H1 (cell line): Measurements from ENCODE around the gene POLR1B. TPM values are rescaled to one million over a fixed set of nuclear protein-coding genes. Genes with fewer than 3 reads are reported as not detected.
"Not testable (repeated sequence)": the region's sequence is repeated elsewhere in the genome, so short reads cannot be mapped to it uniquely, and the experiment has no call there.

Source experiments
- CTCF ChIA-PET: fragments of 300-600 bp; sonication (Branson Sonifier 250); formaldehyde crosslinking; loops from one replicate; lab custom pipeline; 2021; ENCODE audit not compliant: partially characterized antibody; lab: Charles Lee
- POLR2A ChIA-PET: fragments of 300-600 bp; sonication (Branson Sonifier 250); formaldehyde crosslinking; loops from one replicate; lab custom pipeline; 2021; ENCODE audit warnings: inconsistent platforms; ENCODE audit not compliant: partially characterized antibody; lab: Charles Lee
- DNase-seq, 2 experiments: peaks; one replicate each; pipeline versions ENCODE4 v3.0.0 to v3.0.0-alpha.2; 2010 to 2022; ENCODE audit warnings: low spot score in 2 of 2, low read depth in 1 of 2, mixed read lengths in 1 of 2
- FAIRE-seq: peaks from 2 replicates; lab custom pipeline; 2011; peaks lifted over from hg19 to GRCh38; lab: Jason Lieb, UNC
- H2AFZ ChIP-seq: 2 replicates; pipeline ENCODE4 v1.8.1; 2012; ENCODE audit warnings: low read length, inconsistent platforms
- H2AK5ac ChIP-seq: 2 replicates; pipeline ENCODE4 v1.6.1; 2013; ENCODE audit warnings: low read depth, low read length
- H2BK120ac ChIP-seq: replicated peaks from 2 replicates; pipeline ENCODE3; 2013; ENCODE audit warnings: low read depth, low read length, inconsistent platforms
- H2BK12ac ChIP-seq: 2 replicates; pipeline ENCODE4 v1.6.1; 2013; ENCODE audit warnings: low read depth, low read length
- H2BK15ac ChIP-seq: 2 replicates; pipeline ENCODE4 v1.6.1; 2013; ENCODE audit warnings: low read length
- H2BK20ac ChIP-seq: 2 replicates; pipeline ENCODE4 v1.6.1; 2013; ENCODE audit warnings: low read length
- H2BK5ac ChIP-seq: 2 replicates; pipeline ENCODE4 v1.6.1; 2013; ENCODE audit warnings: low read depth, low read length
- H3K14ac ChIP-seq: 2 replicates; pipeline ENCODE4 v1.6.1; 2013; ENCODE audit warnings: inconsistent platforms; ENCODE audit not compliant: insufficient read length
- H3K18ac ChIP-seq: 2 replicates; pipeline ENCODE4 v1.6.1; 2013; ENCODE audit warnings: low read length; ENCODE audit errors: extremely low read depth
- H3K23ac ChIP-seq: 2 replicates; pipeline ENCODE4 v1.6.1; 2013; ENCODE audit warnings: inconsistent platforms; ENCODE audit not compliant: insufficient read length
- H3K23me2 ChIP-seq: 2 replicates; pipeline ENCODE4 v1.6.1; 2013; ENCODE audit warnings: low read depth, low read length
- H3K27ac ChIP-seq: 2 replicates; pipeline ENCODE4 v1.6.1; 2011; ENCODE audit warnings: low read depth, low read length, inconsistent platforms
- H3K27me3 ChIP-seq, 4 experiments: replicated peaks in 1 of 4; 1 replicate in 1 of 4; 2 replicates in 3 of 4; pipeline versions ENCODE4 v1.6.1 to v1.8.1; 2011 to 2013; ENCODE audit warnings: low read length in 3 of 4, mild to moderate bottlenecking in 3 of 4, inconsistent platforms in 2 of 4, mixed read lengths in 2 of 4, moderate library complexity in 1 of 4; ENCODE audit not compliant: control insufficient read depth in 3 of 4, insufficient read depth in 3 of 4; ENCODE audit errors: extremely low read depth in 1 of 4
- H3K36me3 ChIP-seq, 4 experiments: 2 replicates each; pipeline versions ENCODE4 v1.6.1 to v1.8.1; 2011 to 2013; ENCODE audit warnings: mild to moderate bottlenecking in 4 of 4, low read length in 3 of 4, moderate library complexity in 2 of 4, control low read depth in 1 of 4, inconsistent platforms in 1 of 4; ENCODE audit not compliant: insufficient read depth in 4 of 4, control insufficient read depth in 2 of 4
- H3K4ac ChIP-seq: replicated peaks from 2 replicates; pipeline ENCODE3; 2013; ENCODE audit warnings: low read length, low read depth, mixed read lengths, inconsistent platforms; ENCODE audit not compliant: insufficient read length
- H3K4me1 ChIP-seq, 4 experiments: replicated peaks in 1 of 4; 1 replicate in 1 of 4; 2 replicates in 3 of 4; pipeline versions ENCODE4 v1.6.1 to v1.8.1; 2011 to 2013; ENCODE audit warnings: low read length in 3 of 4, inconsistent platforms in 2 of 4, mixed read lengths in 1 of 4; ENCODE audit not compliant: insufficient read depth in 4 of 4, control insufficient read depth in 3 of 4
- H3K4me2 ChIP-seq, 2 experiments: 2 replicates each; pipeline versions ENCODE4 v1.6.1 to v1.8.1; 2011 to 2013; ENCODE audit warnings: low read depth in 2 of 2, low read length in 2 of 2, control low read depth in 1 of 2, inconsistent platforms in 1 of 2, mild to moderate bottlenecking in 1 of 2; ENCODE audit not compliant: insufficient read depth in 1 of 2
- H3K4me3 ChIP-seq, 4 experiments: fragments of 200-600, 300-600 bp in 1 of 4; sonication (generic), shearing (Covaris generic), sonication (Bioruptor Twin) in 1 of 4; 2 replicates each; pipeline versions ENCODE4 v1.5.1 to v1.8.1; 2011 to 2016; ENCODE audit warnings: low read length in 4 of 4, low read depth in 3 of 4, control low read depth in 2 of 4, inconsistent platforms in 2 of 4, mild to moderate bottlenecking in 2 of 4, mixed read lengths in 1 of 4, moderate library complexity in 1 of 4; ENCODE audit not compliant: insufficient read depth in 2 of 4; ENCODE audit errors: extremely low read depth in 1 of 4
- H3K56ac ChIP-seq: replicated peaks from 2 replicates; pipeline ENCODE3; 2013; ENCODE audit warnings: low read depth, mild to moderate bottlenecking, mixed read lengths, low read length, inconsistent platforms; ENCODE audit not compliant: insufficient read length
- H3K79me1 ChIP-seq: 2 replicates; pipeline ENCODE4 v1.6.1; 2013; ENCODE audit warnings: low read depth, low read length, control low read depth
- H3K79me2 ChIP-seq, 2 experiments: 2 replicates each; pipeline versions ENCODE4 v1.6.1 to v1.8.1; 2012 to 2013; ENCODE audit warnings: low read length in 2 of 2, mild to moderate bottlenecking in 2 of 2, inconsistent platforms in 1 of 2; ENCODE audit not compliant: insufficient read depth in 2 of 2, control insufficient read depth in 1 of 2
- H3K9ac ChIP-seq, 4 experiments: replicated peaks in 1 of 4; 1 replicate in 1 of 4; 2 replicates in 3 of 4; pipeline versions ENCODE4 v1.6.1 to v1.8.1; 2011 to 2013; ENCODE audit warnings: low read depth in 3 of 4, low read length in 3 of 4, control low read depth in 2 of 4, mild to moderate bottlenecking in 2 of 4, moderate library complexity in 2 of 4, inconsistent platforms in 1 of 4; ENCODE audit errors: extremely low read depth in 1 of 4
- H3K9me3 ChIP-seq, 2 experiments: 2 replicates each; pipeline versions ENCODE4 v1.6.1 to v1.8.1; 2012 to 2013; ENCODE audit warnings: mild to moderate bottlenecking in 2 of 2, moderate library complexity in 2 of 2, control low read depth in 1 of 2, inconsistent platforms in 1 of 2, low read depth in 1 of 2, low read length in 1 of 2, mixed read lengths in 1 of 2; ENCODE audit not compliant: insufficient read depth in 2 of 2
- H4K20me1 ChIP-seq, 2 experiments: replicated peaks in 1 of 2; 2 replicates each; pipeline versions ENCODE3 to v1.8.1; 2011 to 2013; ENCODE audit warnings: inconsistent platforms in 2 of 2, low read length in 2 of 2, mild to moderate bottlenecking in 1 of 2; ENCODE audit not compliant: insufficient read depth in 2 of 2, control insufficient read depth in 1 of 2
- H4K5ac ChIP-seq: 2 replicates; pipeline ENCODE4 v1.6.1; 2013; ENCODE audit warnings: low read length, low read depth, mixed read lengths, inconsistent platforms; ENCODE audit not compliant: insufficient read length
- H4K8ac ChIP-seq: 2 replicates; pipeline ENCODE4 v1.8.0; 2013; ENCODE audit warnings: mild to moderate bottlenecking, moderate library complexity, low read length, inconsistent platforms; ENCODE audit not compliant: insufficient read depth; ENCODE audit errors: extremely low read depth
- H4K91ac ChIP-seq: replicated peaks from 2 replicates; pipeline ENCODE3; 2013; ENCODE audit warnings: low read length, mixed read lengths, inconsistent platforms; ENCODE audit not compliant: insufficient read length
- polyA plus RNA-seq, 7 experiments: library from polyadenylated mRNA; depleted of rRNA in 3 of 7; stranded (reverse) in 5 of 7; unstranded in 2 of 7; fragments of >200 nt in 5 of 7; fragments of 200-250 nt in 2 of 7; gene quantifications; 1 replicate in 5 of 7; 2 replicates in 1 of 7; 4 replicates in 1 of 7; pipeline versions ENCODE4 v1.2.1 to v1.2.3, GENCODE V29; 2011 to 2013; ENCODE audit warnings: missing spikeins in 2 of 7, mixed read lengths in 2 of 7
- total RNA-seq: library from RNA; stranded (reverse); fragmentation: NEBNext Ultra II Directional; extraction: Animal tissue kit (Norgen Biotek cat#: 25700); gene quantifications from 2 replicates; pipeline ENCODE4 v1.2.1, GENCODE V29; 2021

POLR1B gene
- total and polyA plus RNA-seq, 2 of the 8 experiments (the other 6 are each of a cell fraction or from before 2014, with no cell fraction given), result 24.3 to 69.4 TPM

- H3K79me1 ChIP-seq, H2AK5ac ChIP-seq, H3K36me3 ChIP-seq, H4K20me1 ChIP-seq, H3K4me1 ChIP-seq, H2BK5ac ChIP-seq, H3K9ac ChIP-seq, H2BK20ac ChIP-seq, H3K4me2 ChIP-seq, H3K4me3 ChIP-seq, H3K18ac ChIP-seq, H4K91ac ChIP-seq, H4K5ac ChIP-seq, H2AFZ ChIP-seq, H2BK120ac ChIP-seq, H3K56ac ChIP-seq, H3K9me3 ChIP-seq, H3K4ac ChIP-seq, H3K23me2 ChIP-seq, H3K14ac ChIP-seq, POLR2A ChIA-PET, FAIRE-seq, H4K8ac ChIP-seq, DNase-seq, H2BK12ac ChIP-seq, H3K23ac ChIP-seq, H3K27ac ChIP-seq, H2BK15ac ChIP-seq, H3K27me3 ChIP-seq, H3K79me2 ChIP-seq: not testable (repeated sequence)
- CTCF ChIA-PET, result interaction anchor here (0.6 kb wide), 1 partner anchor 686 kb away, joined by 3 read pairs; no protein-coding TSS in a partner anchor
These were observed 5.6 kb upstream of the POLR1B start for GRCh38 chr2:112536665-112537064.
